Activated CD8-positive, alpha-beta T cell treated with anti-CD3 and anti-CD28 coated beads, Interleukin-2, amount 10 ng/mL, durations not matched to agents 7 days and 5 days (primary cell): ENCODE measurements around the gene FMN1. TPM values are rescaled to one million over a fixed set of nuclear protein-coding genes. Genes with fewer than 3 reads are reported as not detected.

Source experiments
- ATAC-seq: fragments of 150-1000 bp; cut with Tn5 transposase; one replicate; pipeline ENCODE4 v1.10.0; 2021; ENCODE audit warnings: moderate library complexity
- CTCF ChIA-PET: fragments of 350-600 bp; sonication (Branson Sonifier 250); formaldehyde crosslinking; loops from one replicate; lab custom pipeline; 2021; ENCODE audit warnings: antibody characterized with exemption; lab: Charles Lee
- POLR2A ChIA-PET: fragments of 350-600 bp; sonication (Branson Sonifier 250); formaldehyde crosslinking; loops from one replicate; lab custom pipeline; 2021; ENCODE audit warnings: antibody characterized with exemption; lab: Charles Lee
- DNase-seq: peaks from one replicate; pipeline ENCODE4 v3.0.0-alpha.2; 2020
- H3K27ac Mint-ChIP-seq: one replicate; pipeline ENCODE4 v1.8.0; 2021; ENCODE audit warnings: mild to moderate bottlenecking, mixed read lengths
- H3K27me3 Mint-ChIP-seq: one replicate; pipeline ENCODE4 v1.8.0; 2021; ENCODE audit warnings: low read depth, mixed read lengths
- H3K36me3 Mint-ChIP-seq: one replicate; pipeline ENCODE4 v1.8.0; 2021; ENCODE audit warnings: low read depth, mixed read lengths
- H3K4me1 Mint-ChIP-seq: one replicate; pipeline ENCODE4 v1.8.0; 2021; ENCODE audit warnings: low read depth, mixed read lengths
- H3K4me3 Mint-ChIP-seq: one replicate; pipeline ENCODE4 v1.8.0; 2021; ENCODE audit warnings: mild to moderate bottlenecking, mixed read lengths
- H3K9me3 Mint-ChIP-seq: one replicate; pipeline ENCODE4 v1.8.0; 2022; ENCODE audit warnings: mixed read lengths; ENCODE audit not compliant: insufficient read depth
- total RNA-seq, 2 experiments: library from RNA; stranded (reverse); gene quantifications; one replicate each; pipeline ENCODE4 v1.2.3, GENCODE V29; 2021

FMN1 gene, protein sequence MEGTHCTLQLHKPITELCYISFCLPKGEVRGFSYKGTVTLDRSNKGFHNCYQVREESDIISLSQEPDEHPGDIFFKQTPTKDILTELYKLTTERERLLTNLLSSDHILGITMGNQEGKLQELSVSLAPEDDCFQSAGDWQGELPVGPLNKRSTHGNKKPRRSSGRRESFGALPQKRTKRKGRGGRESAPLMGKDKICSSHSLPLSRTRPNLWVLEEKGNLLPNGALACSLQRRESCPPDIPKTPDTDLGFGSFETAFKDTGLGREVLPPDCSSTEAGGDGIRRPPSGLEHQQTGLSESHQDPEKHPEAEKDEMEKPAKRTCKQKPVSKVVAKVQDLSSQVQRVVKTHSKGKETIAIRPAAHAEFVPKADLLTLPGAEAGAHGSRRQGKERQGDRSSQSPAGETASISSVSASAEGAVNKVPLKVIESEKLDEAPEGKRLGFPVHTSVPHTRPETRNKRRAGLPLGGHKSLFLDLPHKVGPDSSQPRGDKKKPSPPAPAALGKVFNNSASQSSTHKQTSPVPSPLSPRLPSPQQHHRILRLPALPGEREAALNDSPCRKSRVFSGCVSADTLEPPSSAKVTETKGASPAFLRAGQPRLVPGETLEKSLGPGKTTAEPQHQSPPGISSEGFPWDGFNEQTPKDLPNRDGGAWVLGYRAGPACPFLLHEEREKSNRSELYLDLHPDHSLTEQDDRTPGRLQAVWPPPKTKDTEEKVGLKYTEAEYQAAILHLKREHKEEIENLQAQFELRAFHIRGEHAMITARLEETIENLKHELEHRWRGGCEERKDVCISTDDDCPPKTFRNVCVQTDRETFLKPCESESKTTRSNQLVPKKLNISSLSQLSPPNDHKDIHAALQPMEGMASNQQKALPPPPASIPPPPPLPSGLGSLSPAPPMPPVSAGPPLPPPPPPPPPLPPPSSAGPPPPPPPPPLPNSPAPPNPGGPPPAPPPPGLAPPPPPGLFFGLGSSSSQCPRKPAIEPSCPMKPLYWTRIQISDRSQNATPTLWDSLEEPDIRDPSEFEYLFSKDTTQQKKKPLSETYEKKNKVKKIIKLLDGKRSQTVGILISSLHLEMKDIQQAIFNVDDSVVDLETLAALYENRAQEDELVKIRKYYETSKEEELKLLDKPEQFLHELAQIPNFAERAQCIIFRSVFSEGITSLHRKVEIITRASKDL (N-terminal part only)
- under 1 TPM in 1 of 2 experiments, not detected in 1; 0.05 TPM for total RNA-seq

DNA sequence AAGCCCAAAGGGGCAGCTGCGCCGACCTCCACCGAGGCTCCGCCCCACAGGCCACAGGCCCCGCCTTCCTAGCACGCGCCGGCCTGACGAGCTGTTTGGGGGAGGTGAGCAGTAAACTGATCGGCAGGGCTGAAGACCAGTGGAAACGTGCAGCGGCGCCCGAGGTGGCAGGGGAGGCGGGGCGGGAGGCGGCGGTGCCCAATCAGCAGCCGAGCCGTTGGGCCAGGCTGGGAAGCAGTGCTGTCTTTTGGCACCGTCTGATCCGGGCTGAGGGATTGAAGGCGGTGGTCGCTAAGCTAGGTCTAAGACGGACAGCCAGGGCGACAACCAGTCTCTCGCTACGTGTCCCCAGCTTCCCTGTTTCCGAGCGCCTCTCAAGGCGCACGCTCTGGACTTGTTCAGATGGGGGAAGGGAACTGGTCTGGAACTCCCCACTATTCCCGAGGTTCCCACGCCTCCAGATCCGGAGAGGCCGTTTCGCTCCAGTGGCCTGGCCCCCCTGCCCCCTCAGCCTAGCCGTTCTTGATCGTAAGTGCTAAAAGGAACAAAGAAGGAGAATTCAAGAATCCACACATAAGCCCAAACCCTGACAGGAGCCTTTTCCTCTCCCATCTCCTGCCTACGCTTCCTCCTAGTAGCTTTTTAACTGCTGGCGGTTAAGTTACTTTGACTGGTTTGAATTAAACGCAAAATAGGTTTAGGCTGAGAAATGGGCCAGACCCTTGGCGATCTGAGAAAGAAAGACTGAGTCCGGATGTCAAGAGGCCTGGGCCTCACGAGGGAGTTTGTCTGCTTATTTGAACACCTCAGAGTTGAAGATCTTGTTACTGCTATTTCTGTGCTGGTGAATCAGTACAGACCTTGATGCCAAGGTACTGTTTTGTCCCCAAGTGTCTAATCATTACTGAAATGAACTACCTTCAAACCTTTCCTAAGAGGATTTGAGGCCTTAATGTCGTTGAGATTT lies at the start of gene FMN1:
FMN1 (minus strand) TSS at position 11 of the 967 bp plus-strand sequence. CDS start 39,800 bp downstream, outside the sequence.
- Mint-ChIP-seq H3K27me3 (peaks cover 14% of the 10 kb centered on the region), H3K36me3 (no peaks in the 10 kb centered on the region), H3K4me1 (peaks cover 12% of the 10 kb centered on the region), H3K9me3 (no peaks in the 10 kb centered on the region), H3K27ac (peak within 1 kb of the TSS; percentile 53), H3K4me3 (peak within 1 kb of the TSS; percentile 69)
- CTCF ChIA-PET, result interaction anchor here (0.6 to 1.0 kb wide), 2 partner anchors 20 to 31 kb away, joined by 3 read pairs; no protein-coding TSS in a partner anchor
- POLR2A ChIA-PET, result interaction anchor here (0.9 kb wide), 1 partner anchor 10 kb away, joined by 3 read pairs; no protein-coding TSS in a partner anchor
- peak; percentile 89 for DNase-seq
- ATAC-seq, result peak; percentile 100

DNA sequence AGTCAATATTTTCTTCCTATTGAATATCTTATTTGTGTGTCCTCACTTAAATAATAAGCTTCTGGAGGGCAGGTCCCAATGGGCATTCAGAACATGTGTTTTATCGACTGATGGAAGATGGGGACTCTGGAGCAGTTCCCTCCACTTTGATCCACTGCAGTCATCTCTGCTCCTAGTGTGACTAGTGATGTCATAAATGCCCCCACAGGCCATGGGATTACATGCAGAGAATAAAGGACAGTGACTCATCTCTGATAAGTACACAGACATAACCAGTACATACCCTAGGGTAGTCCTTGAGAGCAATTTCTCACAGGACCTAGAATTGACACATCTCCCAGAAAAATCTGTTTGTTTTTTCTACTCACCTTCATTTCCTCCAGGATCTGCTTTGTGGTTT lies 49.4 kb upstream of the FMN1 start:
- DNase-seq, result no peak
- H3K9me3 Mint-ChIP-seq, result no peaks in the 10 kb centered on the region
- no peaks in the 10 kb centered on the region for H3K36me3 Mint-ChIP-seq
- no peak overlapping the region for H3K4me3 Mint-ChIP-seq
- CTCF ChIA-PET, result interaction anchor here (1.1 to 1.5 kb wide), 2 partner anchors 12 to 172 kb away, joined by 3 read pairs; no protein-coding TSS in a partner anchor
- H3K27me3 Mint-ChIP-seq, result peaks cover 2% of the 10 kb centered on the region
- H3K4me1 Mint-ChIP-seq, result no peaks in the 10 kb centered on the region
- POLR2A ChIA-PET, result interaction anchor here (0.7 kb wide), 1 partner anchor 153 kb away, joined by 3 read pairs; no protein-coding TSS in a partner anchor
- H3K27ac Mint-ChIP-seq, result no peak overlapping the region
- ATAC-seq, result no peak

DNA sequence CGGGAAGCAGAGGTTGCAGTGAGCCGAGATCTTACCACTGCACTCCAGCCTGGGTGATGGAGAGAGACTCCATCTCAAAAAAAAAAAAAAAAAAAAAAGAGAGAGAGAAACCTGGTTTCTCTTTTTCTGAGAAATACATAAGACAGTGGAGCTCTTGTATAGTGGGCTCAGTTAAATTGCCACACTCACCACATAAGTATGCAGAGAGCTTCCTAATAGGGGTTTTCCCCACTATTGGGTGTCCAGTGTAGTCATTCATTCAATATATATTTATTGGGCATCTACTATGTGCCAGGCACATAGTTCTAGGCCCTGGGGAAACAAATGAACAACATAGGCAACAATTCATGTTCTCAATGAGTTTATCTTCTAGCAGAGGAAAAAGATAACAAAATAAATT lies 48.9 kb upstream of the FMN1 start:
- Mint-ChIP-seq H3K27me3 (peaks cover 2% of the 10 kb centered on the region), H3K4me3 (no peak overlapping the region), H3K27ac (no peak overlapping the region), H3K9me3 (no peaks in the 10 kb centered on the region), H3K4me1 (no peaks in the 10 kb centered on the region), H3K36me3 (no peaks in the 10 kb centered on the region)
- POLR2A ChIA-PET, result interaction anchor here (0.7 kb wide), 1 partner anchor 153 kb away, joined by 3 read pairs; no protein-coding TSS in a partner anchor
- no peak for DNase-seq
- no peak for ATAC-seq
- CTCF ChIA-PET, result interaction anchor here (1.1 to 1.5 kb wide), 2 partner anchors 11 to 172 kb away, joined by 3 read pairs; no protein-coding TSS in a partner anchor

DNA sequence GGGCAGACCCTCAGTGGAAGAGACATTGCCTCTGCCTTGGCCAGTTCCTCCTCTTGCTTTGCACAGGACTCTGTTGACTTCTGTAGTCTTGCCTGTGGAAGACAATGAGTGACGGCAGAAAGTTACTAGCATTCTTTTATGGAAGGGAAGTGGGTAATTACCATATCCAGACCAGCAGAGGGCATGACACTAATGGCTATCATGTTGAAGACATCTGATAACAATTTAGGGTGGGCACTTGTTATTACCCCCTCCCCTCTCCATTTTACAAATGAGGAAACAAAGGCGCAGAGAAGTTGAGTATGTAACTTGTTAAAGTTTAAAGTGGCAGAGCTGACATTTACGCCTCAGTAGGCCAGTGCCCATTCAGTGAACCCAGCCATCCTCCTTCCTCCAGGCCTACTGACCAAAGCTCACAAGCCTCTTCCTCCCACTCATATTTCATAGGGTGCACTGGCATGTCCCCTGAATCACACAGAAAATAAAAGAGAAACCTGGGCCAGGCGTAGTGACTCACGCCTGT lies 48.2 kb upstream of the FMN1 start:
- no peak for DNase-seq
- POLR2A ChIA-PET, result no interaction called here
- Mint-ChIP-seq H3K9me3 (no peaks in the 10 kb centered on the region), H3K4me1 (no peaks in the 10 kb centered on the region), H3K27me3 (peaks cover 2% of the 10 kb centered on the region), H3K4me3 (no peak overlapping the region), H3K27ac (no peak overlapping the region), H3K36me3 (no peaks in the 10 kb centered on the region)
- CTCF ChIA-PET, result interaction anchor here (1.1 to 1.5 kb wide), 2 partner anchors 11 to 171 kb away, joined by 3 read pairs; no protein-coding TSS in a partner anchor
- ATAC-seq, result no peak

DNA sequence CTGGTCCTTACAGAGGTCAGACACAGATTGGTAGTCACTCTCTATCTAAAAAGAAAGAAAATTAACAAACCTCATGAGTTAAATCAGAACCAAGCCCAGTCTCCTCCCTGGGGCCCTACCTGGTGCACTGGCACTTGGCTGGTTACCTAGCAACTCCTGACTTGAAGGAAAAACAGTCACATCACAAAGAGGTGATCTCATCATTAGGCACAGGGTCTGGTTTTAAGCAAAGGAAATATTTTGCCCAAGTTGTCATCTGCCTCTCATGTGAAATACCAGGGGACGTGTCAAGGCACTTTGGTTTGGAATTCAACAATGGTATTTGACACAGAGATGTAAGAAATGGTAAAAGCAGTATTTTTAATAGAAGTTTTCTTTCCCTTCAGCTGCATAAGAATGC lies 47.7 kb upstream of the FMN1 start:
- no peaks in the 10 kb centered on the region for H3K9me3 Mint-ChIP-seq
- H3K36me3 Mint-ChIP-seq, result no peaks in the 10 kb centered on the region
- H3K4me3 Mint-ChIP-seq, result no peak overlapping the region
- H3K27ac Mint-ChIP-seq, result no peak overlapping the region
- peaks cover 2% of the 10 kb centered on the region for H3K27me3 Mint-ChIP-seq
- H3K4me1 Mint-ChIP-seq, result no peaks in the 10 kb centered on the region
- DNase-seq (no peak), ATAC-seq (no peak)
- POLR2A ChIA-PET, result no interaction called here
- CTCF ChIA-PET, result no interaction called here

DNA sequence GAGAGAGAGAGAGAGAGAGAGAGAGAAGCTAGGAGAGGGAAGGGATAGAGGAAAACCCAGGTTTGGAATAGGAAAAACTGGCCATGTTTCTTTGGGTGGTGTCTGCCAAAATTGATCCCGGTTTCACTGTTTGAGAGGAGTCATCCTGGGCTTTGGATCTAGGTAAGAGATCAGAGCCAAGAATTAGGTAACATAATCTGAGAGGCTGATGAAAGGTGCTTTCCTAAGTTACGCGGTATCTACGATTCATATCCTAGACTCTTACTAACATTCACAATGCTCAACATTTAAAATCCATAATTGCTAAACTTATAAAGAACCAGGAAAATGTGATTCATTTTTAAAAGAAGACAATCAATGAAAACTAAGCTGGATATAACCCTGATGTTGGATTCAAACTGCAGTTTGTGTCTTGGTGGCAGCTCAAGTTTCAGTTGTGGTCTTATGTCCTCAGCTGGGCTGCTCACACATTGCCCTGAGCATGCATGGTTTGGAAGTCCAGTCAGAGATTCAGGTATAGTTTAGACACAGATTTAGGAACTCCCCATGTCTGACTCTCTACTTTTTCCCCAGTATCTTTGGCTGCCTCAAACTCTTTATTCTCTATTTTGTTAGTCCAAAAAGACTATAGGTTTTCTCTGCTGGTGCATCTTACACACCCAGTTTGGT lies 42.5 kb upstream of the FMN1 start:
- H3K4me3 Mint-ChIP-seq, result no peak overlapping the region
- ATAC-seq, result no peak
- POLR2A ChIA-PET, result no interaction called here

DNA sequence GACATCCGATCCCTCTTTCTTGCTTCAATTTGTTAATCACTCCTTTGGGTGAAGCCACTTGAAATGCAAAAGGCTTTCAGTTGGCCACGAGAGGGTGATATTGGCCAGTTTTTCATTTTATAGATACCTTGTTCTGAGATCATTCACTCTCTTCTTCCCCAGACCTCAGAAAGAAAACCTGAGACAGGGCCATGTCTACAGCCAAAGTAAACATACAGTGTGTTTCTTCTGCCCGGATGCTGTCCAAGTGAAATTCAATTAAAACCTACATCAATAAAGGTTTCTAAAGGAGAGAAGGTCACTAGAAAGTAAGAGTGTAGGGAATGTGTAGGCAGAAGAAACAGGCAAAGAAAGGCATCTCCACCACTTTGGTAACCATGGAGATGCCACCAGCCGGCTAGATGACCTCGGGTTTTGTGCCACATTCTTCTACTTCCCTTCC lies 39.5 kb upstream of the FMN1 start:
- Mint-ChIP-seq H3K27ac (no peak overlapping the region), H3K27me3 (no peaks in the 10 kb centered on the region), H3K4me3 (no peak overlapping the region), H3K9me3 (no peaks in the 10 kb centered on the region), H3K36me3 (no peaks in the 10 kb centered on the region), H3K4me1 (no peaks in the 10 kb centered on the region)
- DNase-seq (peak; percentile 23), ATAC-seq (no peak)
- POLR2A ChIA-PET, result no interaction called here
- CTCF ChIA-PET, result no interaction called here

More for the DNA sequence above, 42.5 kb upstream of the FMN1 start:
- no peaks in the 10 kb centered on the region for H3K36me3 Mint-ChIP-seq
- H3K9me3 Mint-ChIP-seq, result no peaks in the 10 kb centered on the region
- CTCF ChIA-PET, result interaction anchor here (1.5 kb wide), 1 partner anchor 56 kb away, joined by 5 read pairs; no protein-coding TSS in a partner anchor
- H3K27ac Mint-ChIP-seq, result no peak overlapping the region
- no peaks in the 10 kb centered on the region for H3K4me1 Mint-ChIP-seq
- H3K27me3 Mint-ChIP-seq, result peaks cover 2% of the 10 kb centered on the region
- DNase-seq, result no peak

DNA sequence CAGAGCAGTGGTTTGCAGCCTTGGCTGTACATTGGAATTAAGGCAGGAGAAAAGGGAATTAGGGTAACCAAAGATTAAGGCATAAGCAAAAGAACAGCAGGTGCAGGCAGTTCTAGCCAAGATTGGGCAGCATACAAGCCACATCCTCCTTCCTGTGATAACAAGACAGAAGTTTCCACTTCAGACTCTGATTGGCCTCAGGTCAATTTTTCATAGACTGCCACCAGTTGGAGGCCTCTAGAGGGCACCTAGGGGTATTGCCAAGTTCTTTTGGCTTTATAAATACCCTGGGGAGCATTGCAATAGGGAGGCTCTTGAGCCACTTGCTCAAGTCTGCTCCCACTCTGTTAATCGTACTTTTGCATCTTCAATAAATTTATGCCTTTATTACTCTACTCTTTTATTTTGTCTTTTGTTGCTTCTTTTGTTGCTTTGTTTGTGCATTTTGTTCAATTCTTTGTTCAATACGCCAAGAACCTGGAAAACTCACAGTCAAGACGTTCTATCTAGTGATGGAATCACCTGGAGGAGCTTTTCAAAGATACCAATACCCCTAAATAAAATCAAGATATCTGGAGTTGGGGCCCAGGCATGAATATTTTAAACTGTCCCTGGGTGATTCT lies 32.2 kb upstream of the FMN1 start:
- DNase-seq (peak; percentile 59), ATAC-seq (peak; percentile 76)
- Mint-ChIP-seq H3K4me3 (no peak overlapping the region), H3K4me1 (peaks cover 9% of the 10 kb centered on the region), H3K27me3 (peaks cover 1% of the 10 kb centered on the region), H3K36me3 (no peaks in the 10 kb centered on the region), H3K9me3 (no peaks in the 10 kb centered on the region), H3K27ac (no peak overlapping the region)
- CTCF ChIA-PET, result interaction anchor here (0.8 to 1.6 kb wide), 5 partner anchors 14 to 474 kb away, joined by 3 to 4 read pairs (median 3); no protein-coding TSS in a partner anchor
- POLR2A ChIA-PET, result no interaction called here

DNA sequence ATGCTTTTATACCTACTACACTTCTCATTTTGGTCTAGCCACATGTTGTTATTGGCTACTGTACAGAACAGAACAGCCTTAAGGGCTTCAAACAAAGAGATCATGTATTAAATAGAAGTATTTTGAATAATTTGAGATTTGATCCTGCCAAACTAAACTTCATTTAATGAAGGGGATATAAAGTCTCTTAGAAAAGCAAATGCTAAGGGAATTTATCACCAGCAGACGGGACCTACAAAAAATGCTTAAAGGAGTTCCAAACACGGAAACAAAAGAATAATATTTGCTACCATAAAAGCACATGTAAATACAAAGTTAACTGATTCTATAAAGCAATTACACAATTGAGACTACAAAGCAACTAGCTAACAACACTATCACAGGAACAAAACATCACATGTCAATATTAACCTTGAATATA lies 23.6 kb upstream of the FMN1 start:
- Mint-ChIP-seq H3K36me3 (no peaks in the 10 kb centered on the region), H3K9me3 (no peaks in the 10 kb centered on the region), H3K4me3 (no peak overlapping the region), H3K27ac (no peak overlapping the region), H3K27me3 (peaks cover 1% of the 10 kb centered on the region), H3K4me1 (no peaks in the 10 kb centered on the region)
- POLR2A ChIA-PET, result no interaction called here
- ATAC-seq, result no peak
- DNase-seq, result no peak
- CTCF ChIA-PET, result interaction anchor here (3.0 kb wide), 1 partner anchor 17 kb away, joined by 13 read pairs; no protein-coding TSS in a partner anchor
